NOMO-1 treated with DMSO at 0.1 percent for 48 hours (cell line): ENCODE results near the gene GFPT2.

Source experiments
- DNase-seq: peaks from one replicate; lab custom pipeline; 2025; ENCODE audit not compliant: unreplicated experiment; lab: John Stamatoyannopoulos, UW

GFPT2 gene

GRCh38 chr5:180378438-180379344, 25.6 kb upstream of the GFPT2 start:
- no peak for DNase-seq

DNA sequence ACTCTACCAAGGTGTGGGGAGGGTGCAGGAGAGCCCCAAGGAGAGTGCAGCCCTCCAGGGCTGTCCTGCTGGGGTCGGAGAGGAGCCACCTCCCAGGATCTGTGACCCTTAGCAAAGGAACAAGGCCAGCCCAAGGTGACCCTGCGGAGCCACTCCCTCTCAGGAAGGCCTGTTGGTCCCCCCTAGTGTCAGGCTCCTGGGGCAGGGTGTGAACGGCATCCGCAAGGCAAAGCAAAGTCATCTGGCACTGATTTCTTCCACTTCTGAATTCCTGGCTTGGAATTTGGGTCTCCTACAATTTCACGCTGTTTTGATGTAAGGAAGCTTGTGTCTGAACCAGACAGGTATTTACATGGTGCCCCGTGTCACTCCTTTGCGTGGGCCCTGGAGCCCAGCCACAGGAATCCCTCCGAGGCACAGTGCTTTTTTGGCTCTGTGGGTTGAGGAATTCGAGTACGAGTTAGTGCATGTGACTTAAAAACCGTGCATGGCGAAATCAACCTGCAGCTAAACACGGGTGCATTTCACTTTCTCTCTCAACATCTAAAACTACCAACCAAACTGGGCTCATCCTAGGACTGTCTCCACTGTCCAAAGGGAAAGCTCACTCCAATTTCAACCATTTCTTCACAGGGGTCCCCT, 24.5 kb upstream of the GFPT2 start:
- DNase-seq: no peak

GRCh38 chr5:180376511-180376910, 23.4 kb upstream of the GFPT2 start:
- no peak for DNase-seq

GRCh38 chr5:180375955-180376354, 22.8 kb upstream of the GFPT2 start:
- DNase-seq: no peak

GRCh38 chr5:180375291-180375690, 22.2 kb upstream of the GFPT2 start:
- DNase-seq: no peak

GRCh38 chr5:180373870-180374269, 20.7 kb upstream of the GFPT2 start:
- DNase-seq: no peak

DNA sequence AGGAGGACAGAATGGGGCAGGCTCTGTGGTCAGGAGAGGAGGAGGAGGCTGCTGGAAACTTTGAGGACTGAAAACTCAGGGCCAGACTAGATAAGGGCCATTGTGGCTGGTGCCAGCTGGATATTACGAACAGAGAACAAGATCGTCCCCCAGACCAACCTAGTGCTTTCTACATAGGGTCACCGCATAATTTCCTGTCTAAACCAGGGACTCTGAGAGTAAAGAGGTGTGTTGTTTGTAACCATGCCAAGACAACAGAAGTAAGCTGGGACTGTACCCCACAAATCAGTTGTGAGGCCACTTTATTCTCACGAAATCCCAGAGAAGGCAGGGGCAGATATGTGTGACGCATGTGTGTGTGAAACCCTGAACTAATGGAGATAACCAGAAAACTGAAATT, 20.3 kb upstream of the GFPT2 start:
- no peak for DNase-seq

DNA sequence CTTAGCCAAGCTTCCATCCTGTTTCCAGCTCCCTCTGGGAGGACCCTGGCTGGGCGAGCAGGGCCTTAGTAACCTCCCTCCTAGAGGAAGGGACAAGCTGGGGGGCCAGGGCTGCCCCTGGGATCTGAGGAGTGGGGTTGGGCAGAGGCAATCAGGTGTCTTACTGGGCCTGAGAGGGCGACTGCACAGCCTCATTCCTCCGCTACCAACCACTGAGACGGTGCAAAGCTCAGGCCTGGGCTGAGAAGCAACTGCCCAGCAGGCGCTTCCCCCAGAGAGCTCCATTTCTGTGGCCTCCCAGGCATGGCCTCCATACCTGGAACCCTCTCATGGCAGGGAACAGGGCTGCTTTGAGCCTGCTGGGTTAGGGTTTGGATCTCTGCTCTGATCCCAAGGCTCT, 18.8 kb upstream of the GFPT2 start:
- no peak for DNase-seq

DNA sequence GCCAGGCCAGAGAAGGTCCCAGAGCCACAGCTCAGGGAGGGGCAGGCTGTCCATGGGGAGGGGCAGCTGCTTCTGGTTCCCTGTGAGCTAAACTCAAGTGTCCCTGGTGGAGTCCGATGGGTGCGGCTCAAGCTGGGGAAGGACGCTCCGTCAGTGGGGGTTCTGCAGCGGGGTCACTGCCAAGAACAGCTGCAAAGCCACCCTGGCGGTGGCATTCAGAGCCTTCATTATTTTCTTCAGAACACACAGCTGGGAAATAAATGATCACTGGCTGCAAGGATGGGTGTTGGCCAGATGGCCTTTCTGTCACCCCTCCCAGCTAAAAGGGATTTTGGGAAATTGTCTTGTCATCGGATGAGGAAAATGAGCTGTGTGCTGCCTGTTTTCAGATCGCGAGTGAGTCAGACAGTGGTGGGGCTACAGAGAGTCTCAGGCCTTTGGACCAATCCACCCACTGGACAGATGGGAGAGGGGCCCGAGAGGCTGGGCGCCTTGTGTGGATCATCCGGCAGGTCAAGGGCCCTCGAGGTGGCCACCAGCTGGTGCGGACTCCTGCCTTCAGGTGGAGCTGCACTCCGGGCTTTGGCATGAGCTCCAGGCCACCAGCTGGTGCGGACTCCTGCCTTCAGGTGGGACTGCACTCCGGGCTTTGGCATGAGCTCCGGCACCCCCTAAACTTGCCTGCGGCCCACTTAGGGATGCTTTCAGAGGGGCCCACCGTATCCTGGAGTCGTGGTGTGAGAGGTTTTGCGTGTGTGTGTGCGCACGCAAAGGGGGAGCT, 17.9 kb upstream of the GFPT2 start:
- no peak for DNase-seq

- DNase-seq: no peak
Measured at GRCh38 chr5:180367991-180368390, 14.9 kb upstream of the GFPT2 start.

- DNase-seq: no peak
Measured at GRCh38 chr5:180367300-180367699, 14.2 kb upstream of the GFPT2 start.

- no peak for DNase-seq
Measured at GRCh38 chr5:180366326-180366725, 13.2 kb upstream of the GFPT2 start.

- no peak for DNase-seq
Measured at GRCh38 chr5:180365829-180366228, 12.7 kb upstream of the GFPT2 start.

DNA sequence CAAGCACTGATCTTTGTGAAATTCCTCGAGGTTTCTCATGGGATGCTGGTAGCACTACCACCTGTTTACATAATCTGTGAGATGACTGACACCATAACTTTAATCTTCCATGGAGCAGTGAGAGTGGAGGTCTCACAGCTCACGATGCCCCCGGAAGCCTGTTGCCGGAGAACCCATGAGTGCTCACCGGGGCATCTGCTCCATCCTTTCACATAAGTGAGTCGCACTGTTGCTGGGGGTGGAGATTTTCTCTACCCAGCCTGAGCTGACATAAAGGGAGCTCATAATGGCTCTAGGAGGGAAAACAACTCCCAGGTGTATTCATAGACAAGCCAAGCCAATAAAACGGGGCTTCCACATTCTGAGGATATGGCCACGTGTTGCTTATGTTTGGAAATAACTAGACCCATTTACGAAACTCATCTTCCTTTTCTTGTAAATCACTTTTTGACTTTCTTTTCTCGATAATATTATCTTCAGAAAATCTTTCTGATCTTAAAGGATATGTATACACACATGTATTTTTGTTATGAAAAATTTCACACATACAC, 11.2 kb upstream of the GFPT2 start:
- no peak for DNase-seq

GRCh38 chr5:180360078-180360957, 7.2 kb upstream of the GFPT2 start:
- DNase-seq: no peak

DNA sequence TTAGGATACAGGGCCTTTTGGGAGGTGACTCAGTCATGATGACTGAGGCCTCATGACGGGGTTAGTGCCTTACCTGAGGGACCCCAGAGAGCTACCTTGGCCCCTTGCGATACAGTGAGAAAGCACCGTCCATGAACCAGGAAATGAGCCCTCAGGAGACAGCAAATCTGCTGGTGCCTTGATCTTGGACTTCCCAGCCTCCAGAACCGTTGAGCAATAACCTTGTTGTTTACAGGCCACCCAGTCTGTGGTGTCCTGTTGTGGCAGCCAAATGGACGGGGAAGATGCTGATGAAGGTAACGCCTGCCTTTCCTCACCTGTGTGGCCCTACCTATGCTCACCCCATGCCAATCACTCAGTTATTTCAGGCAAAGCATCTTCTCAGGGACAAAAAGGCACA, 5.6 kb upstream of the GFPT2 start:
- DNase-seq: no peak

- no peak for DNase-seq
Measured at GRCh38 chr5:180358179-180358578, 5.0 kb upstream of the GFPT2 start.

- DNase-seq: no peak
Measured at GRCh38 chr5:180354966-180355365, 1.8 kb upstream of the GFPT2 start.

DNA sequence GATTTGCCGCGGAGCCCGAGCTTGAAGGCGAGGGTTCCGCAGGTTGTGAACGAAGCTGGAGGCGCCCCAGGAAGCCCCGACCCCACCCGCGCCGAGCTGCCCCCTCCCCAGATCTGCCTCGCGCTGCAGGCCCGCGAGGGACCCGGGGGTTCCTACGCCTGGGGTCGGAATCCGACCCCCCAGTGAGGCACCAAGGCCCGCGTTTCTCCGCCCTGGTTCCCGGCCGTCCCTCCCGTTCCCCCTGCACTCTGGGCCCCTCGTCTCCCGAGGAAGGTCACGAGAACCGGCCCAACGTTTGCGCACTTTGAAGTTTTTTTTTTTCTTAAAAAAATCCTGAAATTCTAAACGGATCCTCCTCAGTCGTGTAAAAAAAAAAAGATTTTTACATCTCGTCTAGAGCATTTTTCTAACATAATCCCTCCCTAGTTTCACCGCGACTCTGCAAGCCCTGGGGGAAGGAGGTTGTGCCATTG, 880 bp upstream of the GFPT2 start:
- no peak for DNase-seq
